ENCODE data around the gene ZFAND2B. TPM values are rescaled to one million over a fixed set of nuclear protein-coding genes. Genes with fewer than 3 reads are reported as not detected.

ZFAND2B gene
- total RNA-seq, 1 experiment from 2014 or later: 19.5 TPM

- Mint-ChIP-seq H3K36me3 (no peaks in the 10 kb centered on the region), H3K9me3 (no peaks in the 10 kb centered on the region), H3K27me3 (ENCODE audit: low read depth) (peaks cover 4% of the 10 kb centered on the region), H3K4me1 (0 out of 2 replicates have a peak, but pooled peaks cover 3% of the 10 kb centered on the region), H3K4me3 (no peak overlapping the region), H3K27ac (no peak overlapping the region; the same call in 1 of the 2 replicates)
- POLR2A ChIA-PET: no interaction called here
- CTCF ChIA-PET: interaction anchor here (0.6 to 0.7 kb wide), 2 partner anchors 43 to 168 kb away, joined by 3 to 4 read pairs; no protein-coding TSS in a partner anchor
- no peak; the same call in 1 of the 2 replicates for ATAC-seq
- no peak for DNase-seq (ENCODE audit: low spot score)
- no peak for TF ChIP-seq ZNF671 (CRISPR knock-in tag; IDR thresholded peaks at IDR 0.05)
- TF ChIP-seq ZNF512 (CRISPR knock-in tag; IDR thresholded peaks at IDR 0.05; ENCODE audit: borderline replicate concordance): no peak
- TF ChIP-seq TCF7 (CRISPR knock-in tag; IDR thresholded peaks at IDR 0.05; ENCODE audit: low read depth): no peak
- no peak for TF ChIP-seq SOX15 (CRISPR knock-in tag; IDR thresholded peaks at IDR 0.05)
- TF ChIP-seq IRF2 (CRISPR knock-in tag; IDR thresholded peaks at IDR 0.05; ENCODE audit: borderline replicate concordance, low read depth): no peak
- TF ChIP-seq TEAD4 (CRISPR knock-in tag; IDR thresholded peaks at IDR 0.05): no peak
- TF ChIP-seq NR3C1 (CRISPR knock-in tag; conservative IDR thresholded peaks at IDR 0.05; ENCODE audit: low read depth): no peak
- TF ChIP-seq ESRRA (CRISPR knock-in tag; IDR thresholded peaks at IDR 0.05; ENCODE audit: borderline replicate concordance): no peak
- TF ChIP-seq USF1 (CRISPR knock-in tag; IDR thresholded peaks at IDR 0.05): no peak
- TF ChIP-seq, protein P1, sequence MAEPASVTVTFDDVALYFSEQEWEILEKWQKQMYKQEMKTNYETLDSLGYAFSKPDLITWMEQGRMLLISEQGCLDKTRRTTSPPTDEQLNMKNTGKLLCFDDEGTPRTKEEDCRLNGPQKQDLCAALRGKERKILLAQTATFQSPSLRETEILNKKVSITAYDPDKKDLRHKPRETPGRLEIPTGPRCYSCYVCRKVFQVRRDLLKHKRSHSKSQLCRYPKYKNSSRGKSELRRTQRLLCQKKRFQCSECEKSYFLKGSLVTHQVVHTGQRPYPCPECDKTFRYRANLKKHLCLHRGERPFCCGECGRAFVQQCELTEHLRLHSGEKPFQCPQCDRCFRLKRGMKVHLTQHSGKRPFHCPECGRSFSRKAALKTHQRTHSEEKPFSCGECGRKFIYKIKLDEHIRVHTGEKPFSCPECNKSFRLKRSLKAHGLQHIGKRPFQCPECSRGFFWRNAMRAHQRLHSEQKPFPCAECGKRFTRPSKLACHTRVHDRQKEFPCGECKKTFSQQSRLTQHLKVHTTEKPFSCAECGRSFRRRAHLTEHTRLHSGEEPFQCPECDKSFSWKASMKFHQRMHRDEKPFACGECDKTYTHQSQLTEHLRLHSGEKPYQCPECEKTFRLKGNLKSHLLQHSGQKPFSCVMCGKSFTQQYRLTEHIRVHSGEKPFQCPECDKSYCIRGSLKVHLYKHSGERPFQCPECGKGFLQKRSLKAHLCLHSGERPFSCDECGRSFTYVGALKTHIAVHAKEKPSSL (CRISPR knock-in tag; conservative IDR thresholded peaks at IDR 0.05): no peak
- TF ChIP-seq CBFB (CRISPR knock-in tag; IDR thresholded peaks at IDR 0.05; ENCODE audit: low read depth): no peak
- no peak for TF ChIP-seq JUN (CRISPR knock-in tag; IDR thresholded peaks at IDR 0.05)
- no peak for TF ChIP-seq EMX1 (CRISPR knock-in tag; IDR thresholded peaks at IDR 0.05)
- TF ChIP-seq, protein P2, sequence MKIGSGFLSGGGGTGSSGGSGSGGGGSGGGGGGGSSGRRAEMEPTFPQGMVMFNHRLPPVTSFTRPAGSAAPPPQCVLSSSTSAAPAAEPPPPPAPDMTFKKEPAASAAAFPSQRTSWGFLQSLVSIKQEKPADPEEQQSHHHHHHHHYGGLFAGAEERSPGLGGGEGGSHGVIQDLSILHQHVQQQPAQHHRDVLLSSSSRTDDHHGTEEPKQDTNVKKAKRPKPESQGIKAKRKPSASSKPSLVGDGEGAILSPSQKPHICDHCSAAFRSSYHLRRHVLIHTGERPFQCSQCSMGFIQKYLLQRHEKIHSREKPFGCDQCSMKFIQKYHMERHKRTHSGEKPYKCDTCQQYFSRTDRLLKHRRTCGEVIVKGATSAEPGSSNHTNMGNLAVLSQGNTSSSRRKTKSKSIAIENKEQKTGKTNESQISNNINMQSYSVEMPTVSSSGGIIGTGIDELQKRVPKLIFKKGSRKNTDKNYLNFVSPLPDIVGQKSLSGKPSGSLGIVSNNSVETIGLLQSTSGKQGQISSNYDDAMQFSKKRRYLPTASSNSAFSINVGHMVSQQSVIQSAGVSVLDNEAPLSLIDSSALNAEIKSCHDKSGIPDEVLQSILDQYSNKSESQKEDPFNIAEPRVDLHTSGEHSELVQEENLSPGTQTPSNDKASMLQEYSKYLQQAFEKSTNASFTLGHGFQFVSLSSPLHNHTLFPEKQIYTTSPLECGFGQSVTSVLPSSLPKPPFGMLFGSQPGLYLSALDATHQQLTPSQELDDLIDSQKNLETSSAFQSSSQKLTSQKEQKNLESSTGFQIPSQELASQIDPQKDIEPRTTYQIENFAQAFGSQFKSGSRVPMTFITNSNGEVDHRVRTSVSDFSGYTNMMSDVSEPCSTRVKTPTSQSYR (CRISPR knock-in tag; IDR thresholded peaks at IDR 0.05): no peak
- no peak for TF ChIP-seq SMAD4 (CRISPR knock-in tag; IDR thresholded peaks at IDR 0.05)
Observed at GRCh38 chr2:219167997-219168396, 38.6 kb upstream of the ZFAND2B start.

- Mint-ChIP-seq H3K9me3 (no peaks in the 10 kb centered on the region), H3K4me3 (no peak overlapping the region), H3K27me3 (ENCODE audit: low read depth) (no peaks in the 10 kb centered on the region; the same call in 1 of the 2 replicates), H3K27ac (no peak overlapping the region), H3K36me3 (no peaks in the 10 kb centered on the region), H3K4me1 (0 out of 2 replicates have a peak, but pooled peaks cover 3% of the 10 kb centered on the region)
- DNase-seq (ENCODE audit: low spot score) (no peak), ATAC-seq (no peak)
- POLR2A ChIA-PET: no interaction called here
- CTCF ChIA-PET: interaction anchor here (0.6 kb wide), 1 partner anchor 43 kb away, joined by 3 read pairs; no protein-coding TSS in a partner anchor
- TF ChIP-seq ZNF138 (CRISPR knock-in tag; conservative IDR thresholded peaks at IDR 0.05) (no peak), NFE2L1 (CRISPR knock-in tag; IDR thresholded peaks at IDR 0.05) (no peak)
- TF ChIP-seq, protein P3, sequence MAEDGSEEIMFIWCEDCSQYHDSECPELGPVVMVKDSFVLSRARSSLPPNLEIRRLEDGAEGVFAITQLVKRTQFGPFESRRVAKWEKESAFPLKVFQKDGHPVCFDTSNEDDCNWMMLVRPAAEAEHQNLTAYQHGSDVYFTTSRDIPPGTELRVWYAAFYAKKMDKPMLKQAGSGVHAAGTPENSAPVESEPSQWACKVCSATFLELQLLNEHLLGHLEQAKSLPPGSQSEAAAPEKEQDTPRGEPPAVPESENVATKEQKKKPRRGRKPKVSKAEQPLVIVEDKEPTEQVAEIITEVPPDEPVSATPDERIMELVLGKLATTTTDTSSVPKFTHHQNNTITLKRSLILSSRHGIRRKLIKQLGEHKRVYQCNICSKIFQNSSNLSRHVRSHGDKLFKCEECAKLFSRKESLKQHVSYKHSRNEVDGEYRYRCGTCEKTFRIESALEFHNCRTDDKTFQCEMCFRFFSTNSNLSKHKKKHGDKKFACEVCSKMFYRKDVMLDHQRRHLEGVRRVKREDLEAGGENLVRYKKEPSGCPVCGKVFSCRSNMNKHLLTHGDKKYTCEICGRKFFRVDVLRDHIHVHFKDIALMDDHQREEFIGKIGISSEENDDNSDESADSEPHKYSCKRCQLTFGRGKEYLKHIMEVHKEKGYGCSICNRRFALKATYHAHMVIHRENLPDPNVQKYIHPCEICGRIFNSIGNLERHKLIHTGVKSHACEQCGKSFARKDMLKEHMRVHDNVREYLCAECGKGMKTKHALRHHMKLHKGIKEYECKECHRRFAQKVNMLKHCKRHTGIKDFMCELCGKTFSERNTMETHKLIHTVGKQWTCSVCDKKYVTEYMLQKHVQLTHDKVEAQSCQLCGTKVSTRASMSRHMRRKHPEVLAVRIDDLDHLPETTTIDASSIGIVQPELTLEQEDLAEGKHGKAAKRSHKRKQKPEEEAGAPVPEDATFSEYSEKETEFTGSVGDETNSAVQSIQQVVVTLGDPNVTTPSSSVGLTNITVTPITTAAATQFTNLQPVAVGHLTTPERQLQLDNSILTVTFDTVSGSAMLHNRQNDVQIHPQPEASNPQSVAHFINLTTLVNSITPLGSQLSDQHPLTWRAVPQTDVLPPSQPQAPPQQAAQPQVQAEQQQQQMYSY (CRISPR knock-in tag; IDR thresholded peaks at IDR 0.05): no peak
- TF ChIP-seq, protein P4, sequence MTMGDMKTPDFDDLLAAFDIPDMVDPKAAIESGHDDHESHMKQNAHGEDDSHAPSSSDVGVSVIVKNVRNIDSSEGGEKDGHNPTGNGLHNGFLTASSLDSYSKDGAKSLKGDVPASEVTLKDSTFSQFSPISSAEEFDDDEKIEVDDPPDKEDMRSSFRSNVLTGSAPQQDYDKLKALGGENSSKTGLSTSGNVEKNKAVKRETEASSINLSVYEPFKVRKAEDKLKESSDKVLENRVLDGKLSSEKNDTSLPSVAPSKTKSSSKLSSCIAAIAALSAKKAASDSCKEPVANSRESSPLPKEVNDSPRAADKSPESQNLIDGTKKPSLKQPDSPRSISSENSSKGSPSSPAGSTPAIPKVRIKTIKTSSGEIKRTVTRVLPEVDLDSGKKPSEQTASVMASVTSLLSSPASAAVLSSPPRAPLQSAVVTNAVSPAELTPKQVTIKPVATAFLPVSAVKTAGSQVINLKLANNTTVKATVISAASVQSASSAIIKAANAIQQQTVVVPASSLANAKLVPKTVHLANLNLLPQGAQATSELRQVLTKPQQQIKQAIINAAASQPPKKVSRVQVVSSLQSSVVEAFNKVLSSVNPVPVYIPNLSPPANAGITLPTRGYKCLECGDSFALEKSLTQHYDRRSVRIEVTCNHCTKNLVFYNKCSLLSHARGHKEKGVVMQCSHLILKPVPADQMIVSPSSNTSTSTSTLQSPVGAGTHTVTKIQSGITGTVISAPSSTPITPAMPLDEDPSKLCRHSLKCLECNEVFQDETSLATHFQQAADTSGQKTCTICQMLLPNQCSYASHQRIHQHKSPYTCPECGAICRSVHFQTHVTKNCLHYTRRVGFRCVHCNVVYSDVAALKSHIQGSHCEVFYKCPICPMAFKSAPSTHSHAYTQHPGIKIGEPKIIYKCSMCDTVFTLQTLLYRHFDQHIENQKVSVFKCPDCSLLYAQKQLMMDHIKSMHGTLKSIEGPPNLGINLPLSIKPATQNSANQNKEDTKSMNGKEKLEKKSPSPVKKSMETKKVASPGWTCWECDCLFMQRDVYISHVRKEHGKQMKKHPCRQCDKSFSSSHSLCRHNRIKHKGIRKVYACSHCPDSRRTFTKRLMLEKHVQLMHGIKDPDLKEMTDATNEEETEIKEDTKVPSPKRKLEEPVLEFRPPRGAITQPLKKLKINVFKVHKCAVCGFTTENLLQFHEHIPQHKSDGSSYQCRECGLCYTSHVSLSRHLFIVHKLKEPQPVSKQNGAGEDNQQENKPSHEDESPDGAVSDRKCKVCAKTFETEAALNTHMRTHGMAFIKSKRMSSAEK (CRISPR knock-in tag; IDR thresholded peaks at IDR 0.05; ENCODE audit: borderline replicate concordance): no peak
Observed at GRCh38 chr2:219168526-219168925, 38.1 kb upstream of the ZFAND2B start.
